NCI-H345 (cell line): Measurements from ENCODE around the gene P2RX5.

Source experiments
- DNase-seq: peaks from one replicate; lab custom pipeline; 2025; lab: John Stamatoyannopoulos, UW

The P2RX5 gene

DNA sequence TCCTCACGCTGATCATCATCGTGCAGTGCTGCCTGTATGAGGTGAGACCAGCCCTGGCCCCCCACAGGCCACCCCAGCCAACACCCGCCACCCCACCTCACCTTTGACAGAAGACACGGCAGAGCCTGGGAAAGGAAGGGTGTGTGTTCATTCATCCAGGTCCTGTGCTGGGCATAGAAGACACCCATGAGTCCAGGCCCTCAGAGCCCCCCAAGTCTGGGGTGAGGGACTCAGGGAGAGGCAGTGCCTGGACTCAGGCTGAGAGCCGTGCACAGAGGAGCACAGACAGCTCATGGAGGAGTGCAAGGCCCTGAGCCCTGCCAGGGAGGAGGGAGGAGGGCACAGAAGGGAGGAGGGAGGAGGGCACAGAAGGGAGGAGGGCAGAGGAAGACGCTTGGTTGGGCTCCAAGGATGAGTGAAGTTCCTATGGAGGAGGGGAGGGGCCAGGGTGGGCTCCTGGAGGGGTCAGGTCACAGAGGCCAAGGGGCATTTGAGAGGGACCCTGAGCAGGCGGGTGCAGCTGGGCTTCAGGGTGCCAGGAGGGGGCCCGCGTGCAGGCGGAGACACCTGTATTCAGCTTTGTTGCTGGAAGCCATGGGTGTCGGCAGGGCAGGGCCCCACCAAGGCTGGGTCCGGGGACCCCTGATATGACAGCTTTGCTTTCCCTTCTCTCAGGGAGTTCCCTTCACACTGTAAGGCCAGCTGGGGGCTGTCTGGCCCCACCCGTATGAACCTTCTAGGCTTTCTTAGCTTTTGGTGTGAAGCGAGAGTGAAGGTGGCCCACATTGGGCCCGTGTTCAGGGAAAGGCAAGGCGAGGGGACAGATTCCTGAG lies 39.0 kb downstream of the P2RX5 start:
- DNase-seq, result no peak

DNA sequence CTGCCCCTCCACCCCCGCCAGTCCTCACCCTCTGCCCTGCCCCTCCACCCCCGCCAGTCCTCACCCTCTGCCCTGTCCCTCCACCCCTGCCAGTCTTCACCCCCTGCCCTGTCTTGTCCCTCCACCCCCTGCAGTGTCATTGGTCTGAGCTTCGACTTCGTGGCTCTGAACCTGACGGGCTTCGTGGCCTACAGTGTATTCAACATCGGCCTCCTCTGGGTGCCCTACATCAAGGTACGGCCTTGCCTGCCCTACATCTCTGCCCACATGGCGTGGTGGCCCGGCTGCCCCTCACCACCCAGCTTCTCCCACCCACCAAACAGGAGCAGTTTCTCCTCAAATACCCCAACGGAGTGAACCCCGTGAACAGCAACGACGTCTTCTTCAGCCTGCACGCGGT lies 39.6 kb downstream of the P2RX5 start:
- no peak for DNase-seq

DNA sequence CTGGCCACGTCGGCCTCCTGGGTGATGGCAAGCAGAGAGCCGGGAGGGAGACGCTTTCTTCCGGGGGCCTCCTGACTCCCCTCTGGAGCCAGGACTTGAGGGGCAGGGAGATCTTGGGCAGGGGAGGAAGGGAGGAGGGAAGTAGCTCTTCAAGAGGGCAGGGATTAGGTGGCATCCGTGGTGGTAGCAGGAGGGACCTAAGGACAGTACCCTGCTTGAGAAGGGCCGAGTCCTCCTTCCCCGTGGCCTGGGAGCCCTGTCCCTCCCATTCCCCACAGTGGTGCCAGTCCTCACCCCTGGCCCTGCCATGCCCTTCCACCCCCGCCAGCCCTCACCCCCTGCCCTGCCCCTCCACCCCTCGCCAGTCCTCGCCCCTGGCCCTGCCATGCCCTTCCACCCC lies 40.2 kb downstream of the P2RX5 start:
- no peak for DNase-seq

DNA sequence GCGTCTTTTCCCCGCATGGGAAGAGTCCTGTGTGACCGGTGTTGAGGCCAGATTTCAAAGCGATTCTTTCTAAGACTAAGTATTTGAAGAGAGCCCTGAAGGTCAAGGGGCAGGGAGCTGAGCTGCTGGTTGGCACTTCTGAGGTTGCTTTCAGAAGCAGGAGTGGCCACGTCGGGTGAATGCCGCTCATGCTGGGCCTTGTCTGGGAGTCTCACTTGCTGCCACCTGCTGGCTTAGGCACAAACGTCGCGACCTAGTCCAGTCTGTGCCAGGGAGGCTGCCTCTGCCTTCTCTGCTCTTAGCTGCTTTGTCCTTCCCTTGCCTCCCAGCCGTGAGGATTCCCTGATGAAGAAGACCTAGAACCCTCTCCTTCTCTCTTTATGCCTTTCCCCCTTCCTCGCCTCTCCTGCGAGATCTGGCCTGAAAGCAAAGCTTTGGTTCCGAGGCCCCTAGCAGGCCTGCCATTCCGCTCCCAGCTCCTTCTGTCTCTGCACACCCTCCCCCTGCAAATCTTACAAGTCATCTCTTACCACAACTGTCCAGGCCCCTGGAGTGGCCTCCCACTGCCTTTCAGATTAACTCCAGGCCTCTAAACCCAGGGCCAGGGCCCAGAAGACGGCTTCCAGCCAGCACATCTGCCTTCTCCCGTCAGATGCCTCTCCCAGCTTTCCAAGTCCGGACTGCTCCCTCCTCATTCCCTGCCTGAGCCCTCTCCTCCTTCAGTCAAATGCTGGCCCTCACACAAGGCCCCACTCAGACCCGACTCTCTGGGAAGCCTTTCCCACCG lies 48.0 kb downstream of the P2RX5 start:
- DNase-seq, result no peak

DNA sequence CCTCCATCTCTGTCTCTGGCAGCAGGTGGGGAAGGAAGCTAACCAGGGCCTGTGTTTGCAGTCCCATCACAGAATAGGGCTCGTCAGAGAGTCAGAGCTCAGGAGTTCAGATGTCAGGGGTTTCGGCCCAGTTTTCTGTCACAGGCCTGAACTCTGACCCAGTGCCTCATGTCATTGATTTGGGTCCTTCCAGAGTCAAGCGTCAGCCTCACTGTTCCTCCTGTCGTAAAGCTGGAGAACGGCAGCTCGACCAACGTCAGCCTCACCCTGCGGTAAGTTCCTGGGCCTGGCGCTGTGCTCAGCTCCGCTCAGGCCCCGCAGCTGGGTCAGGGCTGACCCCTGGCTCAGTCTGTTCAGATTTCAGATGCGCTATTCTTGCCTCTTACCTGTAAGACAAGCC lies 48.7 kb downstream of the P2RX5 start:
- DNase-seq, result no peak

DNA sequence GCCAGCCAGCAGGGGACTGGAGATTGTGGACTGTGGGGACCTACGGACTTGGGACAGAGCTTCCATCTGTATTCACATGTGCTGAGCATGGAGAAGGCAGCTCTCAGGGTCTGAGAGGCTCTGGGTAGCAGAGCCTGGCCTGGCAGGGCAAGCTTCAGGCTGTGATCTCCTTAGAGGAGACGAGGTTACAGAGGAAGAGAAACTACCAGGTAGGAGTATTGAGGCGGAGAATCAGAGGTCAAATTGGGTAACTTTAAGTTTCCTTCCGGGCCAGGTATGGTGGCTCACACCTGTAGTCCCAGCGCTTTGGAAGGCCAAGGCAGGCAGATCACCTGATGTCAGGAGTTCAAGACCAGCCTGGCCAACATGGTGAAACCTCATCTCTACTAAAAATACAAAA lies 50.6 kb downstream of the P2RX5 start:
- DNase-seq, result no peak

DNA sequence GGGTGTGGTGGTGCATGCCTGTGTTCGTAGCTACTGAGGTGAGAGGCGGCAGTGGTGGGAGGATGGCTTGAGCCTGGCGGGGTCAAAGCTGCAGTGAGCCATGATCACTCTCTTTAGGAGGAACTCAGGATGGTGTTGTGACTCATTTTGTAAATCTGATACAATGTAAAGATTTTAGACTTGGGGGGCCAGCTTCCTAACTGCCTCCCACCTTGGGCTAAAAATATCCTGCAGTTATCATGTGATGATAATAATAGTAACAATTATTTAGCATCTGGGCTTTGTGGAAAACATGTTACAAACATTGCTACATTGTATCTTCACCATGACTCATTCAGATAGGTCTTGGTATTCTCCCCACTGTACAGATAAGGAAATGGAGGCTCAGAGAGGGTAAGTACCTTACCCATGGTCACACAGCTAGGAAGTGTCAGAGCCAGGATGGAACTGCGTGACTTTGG lies 52.0 kb downstream of the P2RX5 start:
- DNase-seq, result no peak

DNA sequence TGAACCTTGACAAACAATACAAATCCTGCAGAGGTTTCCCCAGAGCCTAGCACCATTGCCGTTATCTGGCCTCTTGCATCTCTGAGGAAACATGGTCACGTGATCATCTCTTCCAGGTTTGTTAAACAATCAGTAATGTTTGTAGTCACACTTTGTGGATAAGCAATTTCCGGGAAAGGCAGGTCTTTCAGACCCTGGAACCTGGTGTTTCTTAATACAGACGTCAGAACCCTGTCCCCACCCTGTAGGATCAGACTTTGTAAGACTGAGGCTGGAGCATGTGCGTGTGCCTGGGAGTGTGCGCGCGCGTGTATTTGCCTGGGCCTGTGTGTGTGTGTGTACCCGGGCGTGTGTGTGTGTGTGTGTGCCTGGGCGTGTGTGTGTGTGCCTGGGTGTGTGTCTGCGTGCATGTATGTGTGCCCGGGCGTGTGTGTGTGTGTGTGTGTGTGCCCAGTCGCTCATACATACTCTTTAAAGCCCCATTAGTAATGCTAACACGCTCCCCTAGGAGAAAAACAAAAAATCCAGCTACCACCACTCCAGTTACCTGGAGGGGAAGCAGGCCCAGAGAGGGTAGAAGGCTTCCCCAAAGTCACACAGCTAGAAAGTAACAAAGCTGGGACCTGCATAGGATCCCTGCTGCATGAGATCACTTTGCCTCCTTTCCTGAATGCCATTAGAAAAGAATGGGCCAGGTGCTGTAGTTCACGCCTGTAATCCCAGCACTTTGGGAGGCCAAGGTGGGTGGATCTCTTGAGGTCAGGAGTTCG lies 54.1 kb downstream of the P2RX5 start:
- DNase-seq, result no peak

DNA sequence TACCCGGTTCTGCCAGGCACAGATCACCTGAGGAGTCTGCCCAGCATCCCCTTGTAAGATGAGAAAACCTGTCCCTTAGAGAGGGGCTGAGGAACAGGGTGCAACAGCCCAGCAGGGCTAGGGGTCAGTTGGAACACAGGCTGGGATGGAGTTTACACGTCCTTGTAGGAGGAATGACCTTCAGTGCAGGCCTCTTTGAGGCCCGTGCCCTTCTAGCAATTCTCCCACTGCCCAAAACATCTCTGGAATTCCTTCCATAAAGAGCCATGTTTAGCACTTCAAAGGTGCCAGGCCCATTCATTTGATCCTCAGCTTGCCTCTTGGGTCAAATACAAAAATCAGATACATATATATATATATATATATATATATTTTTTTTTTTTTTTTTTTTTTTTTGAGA lies 54.9 kb downstream of the P2RX5 start:
- DNase-seq, result no peak

DNA sequence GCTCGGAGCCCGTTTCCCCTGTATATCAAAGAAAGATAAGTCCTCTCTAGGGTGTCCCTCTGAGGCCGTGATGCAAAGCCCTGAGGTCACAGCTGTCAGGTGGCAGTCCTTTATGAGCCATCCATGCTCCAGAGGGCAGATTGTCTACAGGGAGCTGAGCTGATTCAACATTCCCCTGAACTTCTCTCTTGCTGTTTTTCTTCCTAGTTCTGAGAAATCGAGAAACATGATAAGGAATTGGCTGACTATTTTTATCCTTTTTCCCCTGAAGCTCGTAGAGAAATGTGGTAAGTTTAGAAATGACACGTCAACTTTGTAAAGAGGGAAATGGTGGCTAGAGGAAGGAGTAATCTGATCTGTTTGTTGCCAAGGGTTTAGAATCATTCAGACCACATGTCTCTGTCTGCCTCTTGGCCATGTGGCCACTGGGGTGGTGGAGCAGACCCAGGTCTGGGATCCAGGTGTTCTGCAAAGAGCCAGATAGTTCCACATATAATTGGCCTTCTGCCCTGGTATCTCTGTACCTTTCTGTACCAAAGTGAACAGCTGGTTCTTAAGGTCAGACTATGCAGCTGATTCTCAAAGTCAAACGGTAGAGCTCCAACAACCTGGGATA lies 55.9 kb downstream of the P2RX5 start:
- DNase-seq, result no peak

DNA sequence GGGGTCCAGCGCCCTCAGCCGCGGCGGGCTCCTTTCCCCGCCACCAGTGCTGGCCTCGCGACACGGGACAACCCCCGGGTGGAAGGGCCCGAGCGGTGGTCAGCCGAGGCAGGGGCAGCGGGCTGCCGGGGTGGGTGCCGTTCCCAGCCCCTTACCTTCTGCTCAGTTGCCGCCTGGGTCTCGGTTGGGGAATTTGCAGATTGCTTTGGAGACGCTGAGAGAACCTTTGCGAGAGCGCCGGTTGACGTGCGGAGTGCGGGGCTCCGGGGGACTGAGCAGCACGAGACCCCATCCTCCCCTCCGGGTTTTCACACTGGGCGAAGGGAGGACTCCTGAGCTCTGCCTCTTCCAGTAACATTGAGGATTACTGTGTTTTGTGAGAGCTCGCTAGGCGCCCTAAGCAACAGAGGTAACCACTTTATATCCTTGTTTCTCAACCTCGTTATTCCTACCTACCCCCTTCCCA lies 59.0 kb downstream of the P2RX5 start:
- no peak for DNase-seq

DNA sequence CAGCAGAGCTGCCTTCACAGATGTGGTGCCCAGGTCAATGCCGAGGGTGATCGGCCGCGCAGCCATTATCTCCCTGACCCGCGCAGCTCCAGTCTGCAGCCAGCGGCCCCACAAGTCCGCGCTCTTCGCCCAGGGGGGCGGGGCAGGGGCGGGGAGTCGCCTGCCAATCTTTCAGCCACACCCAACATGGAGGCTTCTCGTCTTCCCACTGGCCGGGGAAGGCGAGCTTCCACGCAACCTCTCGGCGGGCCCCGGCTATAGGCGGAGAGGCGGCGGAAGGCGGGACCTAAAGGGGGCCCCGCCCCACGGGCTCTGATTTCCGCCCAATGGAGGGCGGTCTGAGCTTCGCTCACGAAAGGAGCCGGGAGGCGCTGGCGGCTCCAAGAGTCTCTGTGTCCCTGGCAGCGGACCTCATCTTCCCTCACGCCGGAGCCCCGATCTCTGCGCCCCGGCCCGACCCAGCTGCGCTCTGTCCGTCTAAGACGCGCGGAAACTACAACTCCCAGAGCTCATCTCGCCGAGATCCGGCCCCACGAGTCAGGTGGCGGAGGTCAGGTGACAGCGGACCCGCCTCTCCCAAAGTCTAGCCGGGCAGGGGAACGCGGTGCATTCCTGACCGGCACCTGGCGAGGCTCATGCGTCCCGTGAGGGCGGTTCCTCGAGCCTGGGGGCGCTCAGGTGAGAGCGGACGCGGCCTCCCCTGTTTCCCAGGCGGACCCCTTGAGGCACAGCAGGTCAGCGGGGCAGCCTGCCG lies 59.6 kb downstream of the P2RX5 start, which contains the start of the genes CTNS and SHPK:
Gene CTNS, plus strand, starts transcription at position 607 of the 754 bp plus-strand sequence. CDS start 3,447 bp downstream, outside the sequence.
Gene SHPK, minus strand, starts transcription at position 97 of the 754 bp plus-strand sequence. Its CDS starts 31 bp downstream, at position 66.
- peak; percentile 93 for DNase-seq

DNA sequence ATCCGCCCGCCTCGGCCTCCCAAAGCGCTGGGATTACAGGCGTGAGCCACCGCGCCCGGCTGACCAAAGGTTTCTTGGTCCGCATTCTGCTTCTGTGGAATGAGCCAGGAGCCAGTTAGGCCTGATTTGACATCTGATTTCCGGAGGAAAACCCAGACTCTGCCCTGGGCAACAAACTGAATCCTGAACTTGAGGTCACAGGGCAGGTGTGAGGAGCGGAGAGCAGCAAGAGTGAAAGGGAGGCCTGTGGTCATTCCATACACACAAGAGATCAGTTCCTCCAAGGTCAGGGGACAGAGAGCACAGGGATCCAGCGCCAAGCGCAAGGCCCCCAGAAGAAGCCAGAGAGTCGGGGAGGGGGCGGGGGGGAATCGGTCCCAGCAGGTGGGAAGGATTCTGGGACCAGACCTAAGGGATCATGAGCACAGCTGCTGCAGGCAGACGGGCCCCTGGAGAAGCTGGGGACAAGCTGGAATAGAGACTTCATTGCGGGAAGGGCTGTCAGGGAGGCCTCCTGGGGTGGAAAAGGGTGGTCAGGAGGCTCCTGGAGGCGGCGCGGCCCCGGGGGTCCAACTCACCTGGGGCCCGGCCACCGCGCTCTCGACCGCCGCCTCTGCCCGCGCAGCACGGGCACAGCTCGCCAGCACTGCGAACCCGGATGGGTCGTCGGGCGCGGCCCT lies 60.3 kb downstream of the P2RX5 start:
- no peak for DNase-seq

DNA sequence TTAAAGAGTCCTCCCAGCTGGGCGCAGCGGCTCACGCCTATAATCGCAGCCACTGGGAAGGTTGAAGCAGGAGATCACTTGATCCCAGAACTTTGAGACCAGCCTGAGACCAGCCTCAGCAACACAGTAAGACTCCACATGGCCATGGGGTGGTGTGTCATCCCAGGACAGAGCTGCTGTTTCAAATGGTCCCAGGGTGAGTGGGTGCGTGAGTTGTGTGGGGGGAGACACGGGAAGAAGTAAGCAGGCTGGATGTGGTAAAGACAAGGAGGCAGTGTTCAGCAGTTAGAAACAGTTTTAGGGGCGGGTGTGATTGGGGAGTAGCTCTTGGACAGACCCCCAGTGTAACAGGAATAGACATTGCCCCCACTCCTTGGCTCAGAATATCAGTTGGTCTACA lies 63.7 kb downstream of the P2RX5 start:
- no peak for DNase-seq

DNA sequence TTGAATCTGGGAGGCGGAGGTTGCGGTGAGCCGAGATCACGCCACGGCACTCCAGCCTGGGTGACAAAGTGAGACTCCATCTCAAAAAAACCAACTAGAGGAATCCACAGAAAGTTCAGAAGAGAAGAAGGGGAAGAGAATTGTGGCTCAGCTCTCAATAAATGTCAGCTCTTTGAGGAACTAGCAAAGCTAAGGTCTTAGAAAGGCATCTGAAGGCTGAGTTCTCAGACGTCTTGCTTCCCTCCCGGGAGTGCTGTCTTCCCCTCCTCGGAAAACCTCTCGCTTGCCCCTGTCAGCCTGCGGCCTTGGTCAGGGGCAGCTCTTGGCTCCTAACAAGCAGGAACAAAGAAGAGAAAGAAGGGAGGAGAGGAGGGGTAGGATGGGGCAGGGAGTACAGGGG lies 65.2 kb downstream of the P2RX5 start:
- no peak for DNase-seq

DNA sequence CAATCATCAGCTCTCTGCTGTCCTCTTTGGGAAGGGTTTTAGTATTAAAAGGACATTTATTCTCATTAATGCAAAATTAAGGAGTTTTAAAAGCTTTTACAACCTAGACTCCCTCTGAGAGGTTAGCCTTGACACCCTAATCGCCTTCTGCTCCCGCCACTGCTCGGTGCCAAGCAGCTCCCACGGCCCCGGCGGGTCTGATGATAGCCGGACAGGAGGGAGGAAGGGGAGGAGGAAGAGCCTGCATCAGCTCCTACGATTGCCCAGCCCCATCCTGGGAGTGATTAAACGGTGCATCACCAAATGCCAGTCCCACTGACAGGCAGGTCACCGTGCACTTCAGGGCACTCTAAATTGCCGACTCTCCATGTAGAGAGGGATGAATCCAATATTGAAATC lies 68.2 kb downstream of the P2RX5 start:
- DNase-seq, result no peak

DNA sequence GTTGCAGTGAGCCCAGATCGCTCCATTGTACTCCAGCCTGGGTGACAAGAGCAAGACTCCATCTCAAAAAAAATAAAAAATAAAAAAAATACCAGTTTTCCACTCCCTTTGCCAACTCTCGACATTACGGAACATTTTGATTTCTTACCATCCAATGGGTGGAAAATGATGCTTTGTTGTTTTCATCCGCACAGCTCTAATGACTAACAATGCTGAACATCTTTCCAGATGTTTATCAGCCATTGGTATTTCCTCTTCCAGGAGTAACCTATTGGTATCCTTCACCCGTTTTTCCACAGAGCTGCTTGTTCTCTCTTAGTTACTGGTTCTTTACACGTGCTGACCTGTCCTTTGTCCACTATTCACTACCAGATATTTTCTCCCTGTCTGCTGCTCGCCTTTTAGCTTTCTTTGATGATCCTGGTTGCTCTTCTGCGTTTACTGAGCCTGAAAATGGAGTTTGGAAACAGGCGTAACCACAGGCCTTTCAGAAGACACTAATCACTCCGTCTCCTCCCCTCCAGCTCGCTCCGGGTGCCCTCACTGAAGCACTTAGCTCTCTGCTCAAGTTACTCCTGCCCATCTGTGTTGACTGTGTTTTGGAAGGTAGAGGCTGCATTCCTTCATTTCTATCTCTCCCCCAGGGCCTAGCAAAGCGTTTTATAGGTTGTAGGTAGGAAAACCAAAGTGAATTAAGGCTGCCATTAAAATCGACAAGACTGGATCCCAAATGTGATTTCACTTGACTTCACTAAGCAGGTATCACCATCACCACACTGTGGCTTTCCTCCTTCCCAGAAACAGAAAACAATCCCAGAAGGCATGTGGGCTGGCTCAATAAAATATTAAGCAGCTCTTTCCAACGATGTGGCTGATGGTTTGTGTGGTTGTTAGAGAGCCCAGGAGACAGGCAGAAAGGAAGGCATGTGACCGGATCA lies 68.9 kb downstream of the P2RX5 start:
- no peak for DNase-seq
